NT2/D1 (cell line): ENCODE data around the gene PPEF1.

Experiments used
- SUZ12 ChIP-seq: IDR thresholded peaks from 2 replicates; pipeline ENCODE4 v1.6.1; 2011; ENCODE audit not compliant: insufficient read length, insufficient read depth; ENCODE audit errors: extremely low read depth
- YY1 ChIP-seq: IDR thresholded peaks from 2 replicates; pipeline ENCODE4 v1.6.1; 2011; ENCODE audit not compliant: insufficient read length, insufficient read depth
- ZNF274 ChIP-seq: IDR thresholded peaks from 2 replicates; pipeline ENCODE4 v1.6.1; 2011; ENCODE audit warnings: mild to moderate bottlenecking, low read depth, low read length

DNA sequence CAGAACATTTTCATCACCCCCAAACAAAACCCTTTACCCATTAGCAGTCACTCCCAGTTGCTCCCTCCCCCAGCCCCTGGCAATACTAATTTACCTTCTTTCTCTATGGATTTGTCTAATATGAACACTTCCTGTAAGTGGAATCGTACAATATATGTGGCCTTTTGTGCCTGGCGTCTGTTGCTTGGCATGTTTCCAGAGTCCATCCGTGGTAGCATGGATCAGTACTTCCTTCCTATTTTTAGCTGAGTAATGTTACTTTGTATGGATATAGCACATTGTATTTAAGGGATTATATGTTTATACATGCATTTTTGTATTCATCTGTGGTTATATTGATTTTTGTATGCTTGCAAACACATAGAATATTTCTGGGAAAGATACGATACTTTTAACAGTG is 48.2 kb downstream of the PPEF1 start:
- TF ChIP-seq YY1 (no peak), SUZ12 (no peak), ZNF274 (no peak)
